ENCODE measurements around the gene ERBB4. TPM values are rescaled to one million over a fixed set of nuclear protein-coding genes. Genes with fewer than 3 reads are reported as not detected.

The ERBB4 gene
- total RNA-seq, 1 donor from 2014 or later, result 1.2 TPM

DNA sequence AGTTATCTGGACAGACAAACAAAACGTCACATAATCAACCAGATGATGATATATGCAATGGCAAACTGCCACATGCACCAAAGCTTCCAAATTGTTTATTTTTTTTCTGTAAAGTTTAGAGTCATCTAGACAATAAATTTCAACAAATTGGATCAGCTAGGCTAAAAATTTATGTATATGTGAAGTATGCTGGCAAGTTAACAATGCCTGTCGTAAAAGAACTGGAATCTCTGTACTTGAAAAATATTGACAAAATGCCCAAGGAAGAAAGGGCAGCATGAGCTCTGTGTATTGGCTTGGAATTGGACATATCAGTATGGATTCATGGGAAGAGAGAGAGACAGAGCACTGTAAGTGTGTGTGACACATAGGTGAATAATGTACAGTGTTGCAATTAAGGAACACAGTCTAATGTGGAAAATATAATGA is 309.8 kb downstream of the ERBB4 start:
- H3K36me3 ChIP-seq (ENCODE audit: insufficient read depth, low read length), result no peaks in the 10 kb centered on the region
- no peaks in the 10 kb centered on the region for H3K27me3 ChIP-seq (ENCODE audit: insufficient read depth, low read length)
- H3K9me3 ChIP-seq (ENCODE audit: insufficient read depth, low read depth, low read length), result no peaks in the 10 kb centered on the region
- H3K79me2 ChIP-seq (ENCODE audit: insufficient read depth, low read length), result no peaks in the 10 kb centered on the region
- Mint-ChIP-seq H3K9me3 (ENCODE audit: unreplicated experiment) (no peaks in the 10 kb centered on the region), H3K4me1 (ENCODE audit: low read depth, unreplicated experiment) (no peaks in the 10 kb centered on the region), H3K27me3 (ENCODE audit: low read depth, unreplicated experiment) (no peaks in the 10 kb centered on the region), H3K36me3 (ENCODE audit: low read depth, unreplicated experiment) (no peaks in the 10 kb centered on the region), H3K27ac (ENCODE audit: unreplicated experiment) (no peak overlapping the region), H3K4me3 (ENCODE audit: unreplicated experiment) (no peak overlapping the region)
- FAIRE-seq, result no peak
- H3K4me2 ChIP-seq (ENCODE audit: low read length), result no peak overlapping the region
- H4K20me1 ChIP-seq (ENCODE audit: insufficient read depth, low read length), result no peaks in the 10 kb centered on the region
- H2AFZ ChIP-seq (ENCODE audit: low read depth, low read length), result no peak overlapping the region
- peak; percentile 21 for DNase-seq (ENCODE audit: low read depth)
- H3K4me1 ChIP-seq (ENCODE audit: insufficient read depth, low read length), result no peaks in the 10 kb centered on the region
- H3K9ac ChIP-seq (ENCODE audit: low read length), result no peak overlapping the region
- TF ChIP-seq EZH2 (IDR thresholded peaks at IDR 0.05; ENCODE audit: insufficient read depth, low read length), result no peak
- H3K27ac ChIP-seq (ENCODE audit: low read depth, low read length), result no peak overlapping the region
- H3K4me3 ChIP-seq (ENCODE audit: insufficient read depth, low read depth, low read length), result no peak overlapping the region

DNA sequence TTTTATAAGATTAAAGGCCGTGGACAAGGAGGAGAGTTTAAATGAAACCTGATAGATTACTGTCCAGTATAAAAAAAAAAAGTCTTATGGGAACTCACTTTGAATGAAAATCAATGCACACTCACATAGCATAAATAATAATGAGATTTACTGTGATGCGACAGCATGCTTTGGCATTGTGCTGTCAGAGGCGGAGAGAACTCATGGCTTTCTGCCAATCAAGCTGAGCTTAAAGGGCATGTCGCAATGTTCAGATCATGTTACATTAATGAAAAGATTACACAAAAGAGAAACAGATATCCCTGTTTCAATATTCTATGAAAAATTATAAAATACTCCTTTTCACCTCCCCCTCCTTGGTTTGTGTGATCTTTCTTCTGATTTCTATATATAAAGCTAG is 310.8 kb downstream of the ERBB4 start:
- no peak overlapping the region for H3K4me2 ChIP-seq (ENCODE audit: low read length)
- no peak overlapping the region for H3K27ac Mint-ChIP-seq (ENCODE audit: unreplicated experiment)
- no peaks in the 10 kb centered on the region for H3K27me3 Mint-ChIP-seq (ENCODE audit: low read depth, unreplicated experiment)
- H3K27ac ChIP-seq (ENCODE audit: low read depth, low read length), result no peak overlapping the region
- no peak overlapping the region for H3K9ac ChIP-seq (ENCODE audit: low read length)
- H3K4me1 Mint-ChIP-seq (ENCODE audit: low read depth, unreplicated experiment), result no peaks in the 10 kb centered on the region
- TF ChIP-seq, protein P1, sequence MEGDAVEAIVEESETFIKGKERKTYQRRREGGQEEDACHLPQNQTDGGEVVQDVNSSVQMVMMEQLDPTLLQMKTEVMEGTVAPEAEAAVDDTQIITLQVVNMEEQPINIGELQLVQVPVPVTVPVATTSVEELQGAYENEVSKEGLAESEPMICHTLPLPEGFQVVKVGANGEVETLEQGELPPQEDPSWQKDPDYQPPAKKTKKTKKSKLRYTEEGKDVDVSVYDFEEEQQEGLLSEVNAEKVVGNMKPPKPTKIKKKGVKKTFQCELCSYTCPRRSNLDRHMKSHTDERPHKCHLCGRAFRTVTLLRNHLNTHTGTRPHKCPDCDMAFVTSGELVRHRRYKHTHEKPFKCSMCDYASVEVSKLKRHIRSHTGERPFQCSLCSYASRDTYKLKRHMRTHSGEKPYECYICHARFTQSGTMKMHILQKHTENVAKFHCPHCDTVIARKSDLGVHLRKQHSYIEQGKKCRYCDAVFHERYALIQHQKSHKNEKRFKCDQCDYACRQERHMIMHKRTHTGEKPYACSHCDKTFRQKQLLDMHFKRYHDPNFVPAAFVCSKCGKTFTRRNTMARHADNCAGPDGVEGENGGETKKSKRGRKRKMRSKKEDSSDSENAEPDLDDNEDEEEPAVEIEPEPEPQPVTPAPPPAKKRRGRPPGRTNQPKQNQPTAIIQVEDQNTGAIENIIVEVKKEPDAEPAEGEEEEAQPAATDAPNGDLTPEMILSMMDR (IDR thresholded peaks at IDR 0.05; ENCODE audit: insufficient read depth, low read depth, low read length), result no peak
- no peak for TF ChIP-seq EZH2 (IDR thresholded peaks at IDR 0.05; ENCODE audit: insufficient read depth, low read length)
- DNase-seq (ENCODE audit: low read depth) (peak; percentile 75), FAIRE-seq (no peak)
- H3K4me3 ChIP-seq (ENCODE audit: insufficient read depth, low read depth, low read length), result no peak overlapping the region
- H3K4me3 Mint-ChIP-seq (ENCODE audit: unreplicated experiment), result no peak overlapping the region
- no peak overlapping the region for H2AFZ ChIP-seq (ENCODE audit: low read depth, low read length)
- H3K36me3 Mint-ChIP-seq (ENCODE audit: low read depth, unreplicated experiment), result no peaks in the 10 kb centered on the region
- H3K27me3 ChIP-seq (ENCODE audit: insufficient read depth, low read length), result no peaks in the 10 kb centered on the region
- H4K20me1 ChIP-seq (ENCODE audit: insufficient read depth, low read length), result no peaks in the 10 kb centered on the region
- H3K4me1 ChIP-seq (ENCODE audit: insufficient read depth, low read length), result no peaks in the 10 kb centered on the region
- H3K9me3 ChIP-seq (ENCODE audit: insufficient read depth, low read depth, low read length), result no peaks in the 10 kb centered on the region
- no peaks in the 10 kb centered on the region for H3K79me2 ChIP-seq (ENCODE audit: insufficient read depth, low read length)
- no peaks in the 10 kb centered on the region for H3K9me3 Mint-ChIP-seq (ENCODE audit: unreplicated experiment)
- H3K36me3 ChIP-seq (ENCODE audit: insufficient read depth, low read length), result no peaks in the 10 kb centered on the region

DNA sequence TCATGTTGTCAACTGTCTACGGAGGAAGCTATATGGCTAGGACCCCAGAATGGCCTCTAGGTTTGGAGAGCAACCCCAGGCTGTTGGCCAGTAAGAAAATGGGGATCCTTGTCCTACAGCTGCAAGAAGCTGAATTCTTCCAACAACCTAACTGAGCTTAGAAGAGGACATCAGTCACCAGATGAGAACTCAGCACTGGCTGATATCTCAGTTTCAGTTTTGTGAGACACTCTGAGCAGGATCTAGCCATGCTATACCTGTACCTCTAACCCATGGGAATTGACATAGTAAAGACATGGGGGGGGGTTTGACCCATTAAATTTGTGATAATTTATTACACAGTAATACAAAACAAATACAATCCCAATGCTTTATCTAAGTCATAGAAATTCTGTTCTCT is 312.5 kb downstream of the ERBB4 start:
- H3K9me3 ChIP-seq (ENCODE audit: insufficient read depth, low read depth, low read length), result no peaks in the 10 kb centered on the region
- no peak overlapping the region for H3K9ac ChIP-seq (ENCODE audit: low read length)
- Mint-ChIP-seq H3K27me3 (ENCODE audit: low read depth, unreplicated experiment) (no peaks in the 10 kb centered on the region), H3K4me3 (ENCODE audit: unreplicated experiment) (no peak overlapping the region), H3K36me3 (ENCODE audit: low read depth, unreplicated experiment) (no peaks in the 10 kb centered on the region), H3K4me1 (ENCODE audit: low read depth, unreplicated experiment) (no peaks in the 10 kb centered on the region), H3K27ac (ENCODE audit: unreplicated experiment) (no peak overlapping the region), H3K9me3 (ENCODE audit: unreplicated experiment) (no peaks in the 10 kb centered on the region)
- DNase-seq (ENCODE audit: low read depth) (no peak), FAIRE-seq (no peak)
- no peak overlapping the region for H2AFZ ChIP-seq (ENCODE audit: low read depth, low read length)
- H4K20me1 ChIP-seq (ENCODE audit: insufficient read depth, low read length), result no peaks in the 10 kb centered on the region
- H3K27me3 ChIP-seq (ENCODE audit: insufficient read depth, low read length), result no peaks in the 10 kb centered on the region
- TF ChIP-seq EZH2 (IDR thresholded peaks at IDR 0.05; ENCODE audit: insufficient read depth, low read length), result no peak
- TF ChIP-seq, protein P1 (IDR thresholded peaks at IDR 0.05; ENCODE audit: insufficient read depth, low read depth, low read length), result no peak
- H3K4me2 ChIP-seq (ENCODE audit: low read length), result no peak overlapping the region
- no peaks in the 10 kb centered on the region for H3K36me3 ChIP-seq (ENCODE audit: insufficient read depth, low read length)
- H3K79me2 ChIP-seq (ENCODE audit: insufficient read depth, low read length), result no peaks in the 10 kb centered on the region
- no peak overlapping the region for H3K4me3 ChIP-seq (ENCODE audit: insufficient read depth, low read depth, low read length)
- H3K4me1 ChIP-seq (ENCODE audit: insufficient read depth, low read length), result no peaks in the 10 kb centered on the region
- no peak overlapping the region for H3K27ac ChIP-seq (ENCODE audit: low read depth, low read length)

Measured in astrocyte (in vitro differentiated cells and primary cell).